GM10266 (cell line): Measurements from ENCODE around the gene SGIP1.

Experiments
- DNase-seq: peaks from one replicate; pipeline ENCODE4 v3.0.0; 2012; ENCODE audit errors: extremely low spot score
- TF ChIP-seq, protein P1 (sequence below): IDR thresholded peaks from 2 replicates; pipeline ENCODE4 v1.5.1; 2012; ENCODE audit warnings: mild to moderate bottlenecking, low read depth; ENCODE audit not compliant: control insufficient read depth, insufficient read depth; ENCODE audit errors: missing control alignments

SGIP1 gene

DNA sequence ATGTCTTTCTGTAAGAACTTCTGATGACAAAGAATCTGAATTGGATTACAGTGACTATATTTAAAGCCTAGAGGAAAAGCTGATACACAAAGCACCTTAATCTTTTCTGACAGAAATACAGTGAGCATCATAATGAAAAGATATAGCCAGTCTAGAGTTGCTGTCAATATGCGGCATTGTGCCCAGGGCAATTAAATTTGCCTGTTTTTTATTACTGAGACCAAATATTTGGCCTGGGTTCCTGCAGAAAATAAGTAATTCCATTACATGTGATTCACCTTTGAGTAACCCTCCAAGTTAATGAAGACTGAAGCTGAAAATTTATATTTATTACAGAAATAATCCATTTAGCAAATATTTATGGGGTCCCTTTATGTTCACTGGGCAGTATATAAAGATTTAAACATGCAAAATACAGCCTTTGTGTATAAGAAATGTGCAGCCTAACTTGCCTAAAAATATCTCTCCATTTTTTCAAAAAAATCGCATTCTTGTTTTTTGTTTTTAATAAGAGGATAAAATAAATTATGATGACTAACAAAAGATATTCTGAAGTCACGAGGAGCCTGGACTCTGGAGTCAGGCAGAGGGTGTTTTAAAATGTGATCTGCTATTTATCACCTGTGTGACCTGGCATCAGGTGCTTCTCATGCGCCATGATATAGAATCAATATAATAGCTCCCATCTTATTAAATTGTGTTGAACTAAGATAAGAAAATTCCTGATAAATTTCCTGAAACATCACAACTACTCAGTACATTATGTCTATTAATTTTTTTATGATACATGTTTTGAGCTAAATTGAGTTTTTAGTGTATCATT lies 83.6 kb downstream of the SGIP1 start:
- DNase-seq: no peak
- TF ChIP-seq, protein P1, sequence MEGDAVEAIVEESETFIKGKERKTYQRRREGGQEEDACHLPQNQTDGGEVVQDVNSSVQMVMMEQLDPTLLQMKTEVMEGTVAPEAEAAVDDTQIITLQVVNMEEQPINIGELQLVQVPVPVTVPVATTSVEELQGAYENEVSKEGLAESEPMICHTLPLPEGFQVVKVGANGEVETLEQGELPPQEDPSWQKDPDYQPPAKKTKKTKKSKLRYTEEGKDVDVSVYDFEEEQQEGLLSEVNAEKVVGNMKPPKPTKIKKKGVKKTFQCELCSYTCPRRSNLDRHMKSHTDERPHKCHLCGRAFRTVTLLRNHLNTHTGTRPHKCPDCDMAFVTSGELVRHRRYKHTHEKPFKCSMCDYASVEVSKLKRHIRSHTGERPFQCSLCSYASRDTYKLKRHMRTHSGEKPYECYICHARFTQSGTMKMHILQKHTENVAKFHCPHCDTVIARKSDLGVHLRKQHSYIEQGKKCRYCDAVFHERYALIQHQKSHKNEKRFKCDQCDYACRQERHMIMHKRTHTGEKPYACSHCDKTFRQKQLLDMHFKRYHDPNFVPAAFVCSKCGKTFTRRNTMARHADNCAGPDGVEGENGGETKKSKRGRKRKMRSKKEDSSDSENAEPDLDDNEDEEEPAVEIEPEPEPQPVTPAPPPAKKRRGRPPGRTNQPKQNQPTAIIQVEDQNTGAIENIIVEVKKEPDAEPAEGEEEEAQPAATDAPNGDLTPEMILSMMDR: no peak

DNA sequence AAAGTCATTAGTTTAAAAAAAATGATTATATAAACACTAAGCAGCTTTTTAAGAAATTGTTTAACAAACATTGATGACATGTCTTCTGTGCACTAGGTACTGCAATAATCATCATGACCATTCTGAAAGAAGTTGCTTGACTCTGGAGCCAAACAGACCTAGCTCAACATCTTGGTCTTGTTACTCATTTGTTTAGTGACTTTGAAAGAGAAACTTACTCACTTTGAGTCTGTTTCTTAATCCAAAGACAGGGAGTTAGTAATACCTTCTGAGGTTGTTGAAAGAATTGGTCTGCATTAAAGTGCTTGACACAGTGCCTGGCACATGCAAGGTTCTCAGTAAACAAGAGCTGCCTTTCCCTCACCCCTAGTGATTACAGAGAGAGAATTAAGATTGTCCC lies 84.4 kb downstream of the SGIP1 start:
- DNase-seq: no peak
- TF ChIP-seq, protein P1: no peak

DNA sequence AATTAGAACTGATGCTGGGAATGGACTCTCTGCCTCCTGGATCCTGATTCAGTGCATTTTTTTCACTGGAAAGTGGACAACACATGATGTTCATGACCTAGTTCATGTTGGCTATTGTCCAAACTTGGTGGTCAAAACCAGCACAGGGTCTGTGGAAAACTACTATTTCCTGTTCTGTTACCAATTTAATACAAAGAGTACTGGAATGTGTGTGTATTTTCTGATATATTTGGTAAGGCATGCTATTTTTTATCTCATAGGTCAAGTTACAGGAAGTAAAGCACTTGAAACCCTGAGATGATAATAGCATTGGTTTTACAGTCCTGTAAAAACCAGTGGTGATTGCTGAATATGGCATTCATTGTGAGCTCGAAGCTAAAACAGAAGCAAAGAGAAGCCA lies 89.9 kb downstream of the SGIP1 start:
- DNase-seq: no peak
- TF ChIP-seq, protein P1: no peak

DNA sequence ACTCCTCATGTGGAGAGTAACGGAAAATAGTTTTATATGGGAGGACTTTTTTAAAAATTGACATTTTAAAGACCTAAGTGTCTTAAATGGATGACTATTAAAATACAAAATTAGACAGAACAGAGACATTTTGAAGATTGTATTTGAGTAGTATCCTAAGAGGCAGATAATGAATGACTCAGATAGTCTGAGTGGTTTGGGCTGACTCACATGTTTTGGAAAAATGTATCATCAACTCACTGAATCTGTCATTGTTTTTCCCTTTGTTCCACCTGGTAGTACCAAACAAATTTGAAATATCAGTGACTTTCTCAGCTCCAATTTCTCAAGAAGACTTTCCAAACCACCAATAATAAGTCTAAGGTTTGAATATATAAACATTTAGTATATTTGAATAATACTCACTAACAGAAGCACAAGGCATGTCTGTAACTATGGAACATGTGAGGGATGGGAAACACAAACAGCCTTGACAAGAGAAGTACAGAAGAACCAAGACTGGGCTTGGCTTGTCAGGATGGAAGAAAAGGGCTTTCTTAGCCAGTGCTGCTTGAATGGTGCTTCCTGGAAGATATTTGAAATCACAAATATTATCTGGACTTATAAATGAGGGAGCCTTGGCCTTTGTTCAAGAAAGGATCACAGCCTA lies 90.6 kb downstream of the SGIP1 start:
- no peak for DNase-seq
- TF ChIP-seq, protein P1: no peak

DNA sequence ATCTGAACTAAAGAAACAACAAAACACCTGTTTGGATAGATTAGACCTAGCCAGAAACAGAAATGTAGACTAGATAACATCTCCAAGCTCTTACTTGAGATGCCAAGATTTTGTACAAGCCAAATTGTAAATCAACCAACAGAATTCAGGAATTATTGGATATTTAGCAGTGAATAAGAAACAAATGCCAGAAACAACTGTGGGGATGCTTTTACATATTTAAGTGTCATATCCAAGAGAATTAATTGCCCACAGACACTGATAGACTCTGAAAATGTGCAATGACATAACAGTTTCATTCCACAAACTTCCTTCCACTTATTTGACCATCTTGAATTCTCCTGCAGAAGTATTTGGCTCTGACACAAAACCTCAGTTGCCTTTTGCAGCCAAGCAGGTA lies 92.3 kb downstream of the SGIP1 start:
- TF ChIP-seq, protein P1: no peak
- DNase-seq: no peak

DNA sequence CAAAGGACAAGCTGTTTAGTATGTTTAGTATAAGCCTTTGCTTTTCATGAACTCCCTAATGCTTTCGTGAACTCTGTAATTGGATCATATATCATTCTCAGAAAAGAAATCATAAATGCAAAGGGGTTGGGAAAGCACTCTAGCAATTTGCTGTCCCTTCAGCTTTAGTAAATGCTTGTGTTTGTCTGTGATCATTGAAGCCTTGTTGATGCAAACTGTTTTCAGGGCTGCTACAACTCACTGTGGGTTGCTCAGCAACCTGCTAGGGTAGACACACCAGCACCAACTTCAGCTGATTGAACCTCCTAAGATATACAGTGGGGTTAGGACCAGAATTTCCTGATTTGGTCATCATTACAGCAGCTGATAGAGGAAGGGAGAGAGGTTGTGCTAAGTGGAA lies 95.0 kb downstream of the SGIP1 start:
- DNase-seq: no peak
- TF ChIP-seq, protein P1: no peak

DNA sequence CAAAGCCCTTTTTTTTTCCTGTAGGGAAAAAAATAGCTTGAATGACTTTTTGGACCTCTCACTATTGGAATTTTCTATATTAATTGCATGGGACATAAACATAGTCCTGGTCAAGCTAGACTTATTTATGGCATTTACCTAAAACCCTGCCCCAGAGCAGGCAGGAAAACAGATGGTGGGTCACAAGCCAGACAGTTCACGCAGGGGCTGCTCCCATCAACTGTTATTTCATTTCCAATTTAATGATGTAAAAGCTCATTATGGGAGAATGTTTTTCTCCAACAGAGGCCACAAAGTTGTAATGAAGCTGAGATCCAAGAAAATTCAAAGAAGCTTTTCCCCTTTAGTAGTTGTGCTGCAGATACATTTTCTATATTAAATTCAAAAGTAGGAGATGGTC lies 99.2 kb downstream of the SGIP1 start:
- TF ChIP-seq, protein P1: no peak
- DNase-seq: no peak
